NCI-H2171 treated with DMSO at 0.1 percent for 48 hours (cell line): ENCODE data around the gene PLOD3.
"Not testable (repeated sequence)": the region's sequence is repeated elsewhere in the genome, so short reads cannot be mapped to it uniquely, and the experiment has no call there.

ENCODE experiments used
- DNase-seq: peaks from one replicate; lab custom pipeline; 2025; lab: John Stamatoyannopoulos, UW

Gene PLOD3

DNA sequence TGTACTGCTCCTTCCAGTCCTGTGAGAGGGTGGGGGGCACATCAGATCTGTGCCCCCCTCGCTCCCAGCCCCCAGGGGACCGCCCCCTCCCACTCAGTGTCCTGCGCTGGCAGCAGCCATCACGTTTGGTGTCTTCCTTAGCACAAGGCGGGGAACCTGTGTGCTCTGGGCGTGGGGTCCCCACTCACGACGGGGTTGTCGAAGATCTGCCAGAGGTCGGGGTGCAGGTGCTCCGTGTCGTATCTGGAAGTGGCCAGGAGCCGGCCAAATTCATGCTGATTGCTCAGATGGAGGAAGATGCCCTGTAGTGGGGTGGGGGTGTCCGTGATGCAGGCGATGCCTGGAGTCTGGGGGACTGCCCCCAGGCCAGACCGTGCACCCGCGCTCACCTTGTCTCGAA, 7.2 kb downstream of the PLOD3 start:
- DNase-seq = no peak

DNA sequence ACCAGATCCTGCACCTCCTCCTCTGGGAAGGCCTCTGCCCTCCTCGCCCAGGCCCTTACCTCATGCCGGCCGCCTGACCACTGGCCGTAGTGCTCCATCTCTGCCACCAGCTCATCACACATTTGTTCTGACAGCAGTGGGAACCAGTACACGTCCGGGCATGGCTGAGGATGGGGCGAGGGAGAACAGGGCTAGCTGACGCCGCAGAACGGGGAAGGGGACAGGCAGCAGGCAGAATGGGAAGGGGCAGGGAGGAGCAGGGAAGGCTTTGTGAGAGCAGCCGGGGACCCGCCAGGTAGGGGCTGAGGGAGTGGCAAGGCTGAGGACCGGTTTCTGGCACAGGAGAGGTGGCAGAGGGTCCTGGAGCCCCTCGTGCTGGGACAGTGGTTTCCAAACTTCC, 8.6 kb downstream of the PLOD3 start:
- no peak for DNase-seq

DNA sequence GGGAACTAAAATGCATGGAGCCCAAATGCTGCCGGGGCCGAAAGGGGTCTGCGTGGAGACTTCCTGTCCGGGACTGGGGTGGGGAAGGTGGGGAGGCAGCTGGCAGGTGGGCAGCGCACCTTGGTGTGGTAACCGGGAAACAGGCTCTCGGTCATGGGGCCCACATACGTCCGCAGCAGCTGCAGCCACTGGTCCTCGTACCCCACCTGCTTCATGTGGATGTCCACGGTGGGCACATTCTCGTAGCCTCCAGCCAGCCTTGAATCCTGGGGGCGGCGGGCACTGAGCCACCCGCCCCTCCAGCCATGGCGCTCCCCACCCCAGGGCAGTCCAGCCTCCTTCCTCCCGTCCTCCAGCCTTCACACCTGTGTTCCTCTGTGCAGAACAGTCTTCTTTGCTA, 9.9 kb downstream of the PLOD3 start:
- DNase-seq = no peak

DNA sequence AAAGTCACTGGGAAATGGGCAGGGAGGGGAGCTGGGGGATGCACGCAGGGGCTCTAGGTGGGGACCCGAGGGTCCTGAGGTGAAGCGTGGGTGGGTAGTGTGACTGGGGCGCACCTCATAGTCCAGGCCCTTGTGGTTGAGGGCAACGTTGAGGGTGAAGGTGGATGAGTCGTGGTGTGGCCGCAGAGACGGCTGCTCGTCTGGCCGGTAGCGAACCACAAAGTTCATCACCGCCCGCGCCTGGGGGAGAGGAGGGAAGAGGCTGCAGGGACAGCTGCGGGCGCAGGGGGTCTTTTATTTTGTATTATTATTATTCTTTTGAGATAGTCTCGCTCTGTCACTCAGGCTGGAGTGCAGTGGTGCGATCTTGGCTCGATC, 10.7 kb downstream of the PLOD3 start:
- no peak for DNase-seq

DNA sequence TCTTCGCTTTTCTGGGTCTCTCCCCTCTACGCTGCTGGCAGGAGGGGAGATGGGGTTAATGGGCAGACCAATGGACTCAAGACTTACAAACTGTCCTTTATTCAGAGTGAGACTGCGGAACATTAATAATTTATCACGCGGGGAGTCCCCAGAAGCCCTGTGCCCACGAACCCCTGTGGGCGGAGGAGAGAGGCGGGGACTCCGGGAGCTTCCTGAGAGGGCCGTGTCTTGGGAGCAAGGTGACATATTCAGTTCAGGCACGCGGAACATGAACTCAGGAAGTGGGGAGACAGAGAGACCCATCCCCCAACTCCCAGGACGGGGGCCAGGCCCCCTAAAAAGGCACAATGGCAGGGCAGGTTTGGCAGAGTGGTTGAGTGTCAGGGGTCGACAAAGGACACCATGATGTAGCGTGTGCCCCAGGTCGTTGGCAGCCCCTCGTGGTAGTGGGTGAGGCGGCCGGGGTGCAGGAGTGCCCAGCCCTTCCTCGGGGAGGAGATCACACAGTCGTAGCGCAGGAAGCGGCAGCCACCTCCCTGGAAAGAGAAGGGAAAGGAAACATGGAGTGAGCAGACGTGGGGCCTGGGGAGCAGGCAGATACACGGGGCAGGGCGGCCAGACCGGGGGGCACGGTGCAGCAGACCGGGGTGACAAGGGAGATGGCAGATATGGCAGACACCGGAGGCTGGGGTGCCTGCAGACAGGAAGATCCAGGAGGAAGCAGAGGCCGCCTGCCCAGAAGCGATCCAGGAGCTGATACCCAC, 11.3 kb downstream of the PLOD3 start:
- DNase-seq = no peak

DNA sequence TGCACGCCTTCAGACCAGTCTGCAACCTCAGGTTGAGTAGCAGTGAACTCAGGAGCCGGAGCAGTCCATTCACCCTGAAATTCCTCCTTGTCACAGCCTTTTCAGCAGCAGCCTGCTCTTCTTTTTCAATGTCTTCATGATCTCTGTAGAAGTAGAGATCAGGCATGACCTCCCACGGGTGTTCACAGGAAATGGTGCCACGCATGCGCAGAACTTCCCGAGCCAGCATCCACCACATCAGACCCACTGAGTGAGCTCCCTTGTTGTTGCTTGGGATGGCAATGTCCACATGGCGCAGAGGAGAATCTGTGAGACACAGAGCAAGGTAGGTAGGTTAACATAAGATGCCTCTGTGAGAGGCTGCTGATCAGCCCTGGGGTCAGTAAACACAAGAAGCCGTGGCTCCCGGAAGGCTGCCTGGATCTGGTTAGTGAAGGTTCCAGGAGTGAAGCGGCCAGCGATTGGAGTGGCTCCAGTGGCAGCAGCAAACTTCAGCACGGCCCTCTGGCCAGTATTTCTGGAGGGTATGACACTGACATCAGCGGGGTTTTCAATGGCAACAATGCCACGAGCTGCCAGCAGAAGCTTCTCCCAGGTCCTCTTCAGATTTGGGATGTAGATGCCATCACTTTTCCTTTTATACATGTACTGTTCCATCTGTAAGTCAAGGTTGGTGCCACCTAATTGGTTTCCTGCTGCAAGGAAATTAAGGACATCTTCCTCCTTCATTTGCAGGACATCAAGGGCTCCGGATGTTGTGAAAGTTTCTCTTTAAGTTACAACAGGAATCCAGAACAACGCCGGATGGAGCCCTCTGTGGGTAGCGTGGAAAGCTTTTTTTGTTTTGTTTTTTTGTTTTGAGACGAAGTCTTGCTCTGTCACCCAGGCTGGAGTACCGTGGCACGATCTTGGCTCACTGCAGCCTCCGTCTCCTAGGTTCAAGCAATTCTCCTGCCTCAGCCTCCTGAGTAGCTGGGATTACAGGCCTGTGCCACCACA, 13.3 kb downstream of the PLOD3 start:
- DNase-seq = not testable (repeated sequence)

DNA sequence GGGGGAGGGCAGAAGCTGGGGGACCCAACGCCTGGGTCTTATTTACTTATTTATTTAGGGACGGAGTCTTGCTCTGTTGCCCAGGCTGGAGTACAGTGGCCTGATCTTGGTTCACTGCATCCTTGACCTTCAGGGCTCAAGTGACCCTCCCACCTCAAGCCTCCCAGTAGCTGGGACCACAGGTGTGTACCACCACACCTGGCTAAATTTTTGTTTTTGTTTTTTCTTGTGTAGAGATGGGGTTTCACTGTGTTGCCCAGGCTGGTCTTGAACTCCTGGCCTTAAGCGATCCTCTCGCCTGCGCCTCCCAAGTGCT, 14.8 kb downstream of the PLOD3 start:
- no peak for DNase-seq

DNA sequence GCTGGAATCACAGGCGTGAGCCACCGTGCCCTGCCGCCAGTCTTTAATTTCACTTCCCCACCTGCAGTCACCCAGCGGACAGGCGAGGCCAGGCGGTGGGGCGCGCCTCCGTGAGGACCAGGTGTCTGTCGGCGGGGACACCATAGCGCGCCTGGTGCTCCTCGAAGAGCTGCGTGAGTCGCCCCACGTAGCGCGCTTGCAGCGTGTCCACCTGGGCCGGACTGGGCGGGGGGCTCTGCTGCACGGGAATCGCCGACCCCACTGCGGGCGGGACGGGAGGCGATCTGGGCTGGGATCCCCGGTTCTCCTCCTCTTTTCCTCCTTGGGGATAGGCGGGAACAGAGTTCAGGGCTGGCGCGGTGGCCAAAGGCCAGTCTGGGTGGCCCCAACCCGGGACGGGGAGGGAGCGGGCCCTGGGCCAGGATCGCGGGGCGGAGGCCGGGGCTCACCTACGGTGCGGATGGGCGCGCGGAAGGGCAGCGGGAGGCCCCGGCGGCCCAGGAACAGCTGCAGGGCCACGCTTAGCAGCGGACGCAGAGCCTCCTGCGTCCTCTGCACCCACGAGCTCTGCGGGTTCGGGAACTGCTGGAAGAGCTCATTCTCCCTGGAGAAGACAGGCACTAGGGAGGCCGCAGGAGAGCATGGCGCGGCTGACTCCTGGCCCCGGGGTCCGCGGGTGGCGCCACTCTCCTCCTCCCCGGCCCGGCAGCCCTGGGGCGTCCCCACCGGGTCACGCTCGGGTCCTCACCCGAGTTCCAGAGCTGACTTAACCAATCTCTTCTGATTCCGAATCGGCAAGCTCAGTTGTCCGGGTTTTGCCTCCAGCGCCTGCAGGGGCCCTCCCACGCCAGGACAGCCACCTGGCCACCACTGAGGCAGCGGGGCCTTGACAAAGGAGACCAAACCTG, 15.4 kb downstream of the PLOD3 start:
- no peak for DNase-seq

DNA sequence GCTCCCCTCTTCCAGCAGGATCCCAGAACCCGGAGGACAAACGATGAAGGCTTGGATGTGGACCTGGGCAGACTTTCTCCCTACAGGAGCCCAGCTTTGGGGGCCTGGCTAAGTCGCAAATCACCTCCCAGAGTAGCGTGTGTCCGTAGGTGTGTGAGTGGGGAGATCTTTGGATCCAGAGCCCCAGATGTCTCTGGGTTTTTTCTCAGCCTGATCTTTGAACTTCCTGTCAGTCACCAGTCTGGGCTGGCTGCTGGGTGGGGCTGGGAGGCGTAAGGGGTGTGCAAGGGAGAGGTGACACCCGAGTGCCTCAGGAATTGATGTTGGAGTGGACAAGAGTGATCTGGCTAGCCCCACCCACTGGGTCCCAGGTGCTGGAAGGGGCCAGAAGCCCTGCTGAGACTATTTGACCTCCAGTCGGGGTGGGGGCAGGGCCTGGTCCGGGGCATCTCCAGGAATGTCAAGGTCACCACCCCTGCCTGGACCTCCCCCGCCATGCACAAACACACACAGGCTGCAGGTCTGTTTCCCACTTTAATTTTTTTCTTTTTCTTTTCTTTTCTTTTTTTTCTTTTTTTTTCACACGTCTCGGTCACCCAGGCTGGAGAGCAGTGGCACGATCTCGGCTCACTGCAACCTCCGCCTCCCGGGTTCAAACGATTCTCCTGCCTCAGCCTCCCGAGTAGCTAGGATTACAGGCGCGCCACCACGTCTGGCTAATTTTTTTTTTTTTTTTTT, 16.4 kb downstream of the PLOD3 start, which contains the start of gene MOGAT3:
TSS of gene MOGAT3 (minus strand) at position 175 of the 738 bp plus-strand sequence. CDS start 182 bp downstream, outside the sequence.
- DNase-seq = no peak

DNA sequence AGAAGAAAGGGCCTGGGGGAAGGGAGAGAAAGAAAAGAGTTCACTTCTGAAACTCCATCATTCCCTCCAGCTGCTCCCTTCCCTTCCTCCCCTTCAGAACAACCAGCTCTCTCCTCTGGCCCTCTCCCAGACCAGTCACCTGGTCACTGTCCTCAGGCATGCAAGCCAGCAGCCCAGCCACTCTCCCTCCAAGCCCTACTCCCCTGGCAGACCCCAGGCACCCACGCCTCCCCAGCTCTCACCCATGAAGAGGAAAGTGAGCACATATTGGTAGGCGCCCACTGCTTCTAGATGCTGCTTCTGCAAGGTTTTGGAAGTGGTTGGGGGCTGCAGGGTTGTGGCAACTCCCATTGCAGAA, 16.9 kb downstream of the PLOD3 start:
- DNase-seq = no peak

DNA sequence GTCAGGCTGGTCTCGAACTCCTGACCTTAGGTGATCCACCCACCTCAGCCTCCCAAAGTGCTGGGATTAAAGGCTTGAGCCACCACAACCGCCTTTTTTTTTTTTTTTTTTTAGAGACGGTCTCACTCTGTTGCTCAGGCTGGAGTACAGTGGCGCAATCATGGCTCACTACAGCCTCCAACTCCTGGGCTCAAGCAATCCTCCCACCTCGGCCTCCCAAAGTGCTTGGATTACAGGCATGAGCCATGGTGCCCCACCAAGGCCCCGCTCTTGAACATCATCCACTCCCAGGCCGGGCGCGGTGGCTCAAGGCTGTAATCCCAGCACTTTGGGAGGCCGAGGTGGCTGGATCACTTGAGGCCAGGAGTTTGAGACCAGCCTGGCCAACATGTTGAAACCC, 17.9 kb downstream of the PLOD3 start:
- not testable (repeated sequence) for DNase-seq

DNA sequence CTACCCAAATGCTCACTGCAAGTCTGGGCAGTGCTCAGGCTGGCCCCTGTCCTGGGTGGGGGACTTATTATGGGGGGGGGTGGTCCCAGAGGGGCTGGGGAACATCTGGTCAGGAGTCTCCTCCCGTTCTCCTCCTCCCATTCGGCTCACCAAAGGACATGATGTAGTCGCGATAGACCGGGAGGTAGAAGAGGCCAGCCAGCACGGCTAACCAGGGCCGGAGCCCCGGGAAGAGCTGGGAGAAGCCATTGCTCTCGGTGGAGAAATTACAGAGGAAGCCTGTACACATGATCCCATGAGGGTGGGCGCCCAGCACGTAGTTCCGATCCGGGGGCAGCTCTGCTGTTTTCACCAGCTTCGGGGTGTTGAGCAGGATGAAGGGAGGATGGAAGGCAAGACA, 18.9 kb downstream of the PLOD3 start:
- DNase-seq = no peak

DNA sequence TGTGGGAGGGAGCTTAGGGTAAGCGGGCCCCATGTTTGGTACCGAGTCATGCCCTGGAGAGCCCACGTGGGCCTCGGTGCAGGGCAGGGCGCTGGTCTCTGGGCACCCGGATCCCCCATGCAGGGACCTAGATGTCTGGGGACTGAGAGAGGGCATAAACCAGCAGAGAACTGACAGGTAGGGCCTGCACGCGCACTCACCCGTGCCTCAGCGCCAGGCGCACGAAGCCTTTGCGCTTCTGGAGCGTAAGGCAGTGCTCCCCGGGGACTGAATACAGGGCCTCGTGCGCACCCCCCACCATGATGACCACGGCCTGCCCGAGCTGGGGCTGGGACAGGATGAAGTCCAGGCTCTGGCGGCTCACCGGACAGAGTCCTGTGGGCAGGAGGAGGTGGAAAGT, 19.4 kb downstream of the PLOD3 start:
- no peak for DNase-seq

DNA sequence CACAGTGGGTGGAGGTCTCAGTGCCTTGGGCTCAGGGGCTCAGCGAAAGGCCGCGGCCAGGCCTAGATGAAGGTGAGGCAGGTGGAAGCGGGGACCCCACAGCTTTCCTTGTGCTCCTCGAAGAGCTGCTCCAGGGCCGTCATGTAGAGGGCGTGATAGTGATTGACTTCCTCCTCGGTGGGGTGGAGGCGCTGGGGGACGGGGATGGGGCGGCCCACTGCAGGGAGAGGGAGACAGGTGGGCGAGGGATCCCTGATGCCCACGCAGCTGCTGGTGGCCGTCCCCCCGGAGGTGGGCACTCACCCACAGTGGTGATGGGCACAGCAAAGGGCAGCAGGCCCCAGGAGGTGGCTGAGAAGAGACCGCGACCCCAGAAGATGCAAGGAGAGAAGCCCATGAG, 21.5 kb downstream of the PLOD3 start:
- DNase-seq = no peak

DNA sequence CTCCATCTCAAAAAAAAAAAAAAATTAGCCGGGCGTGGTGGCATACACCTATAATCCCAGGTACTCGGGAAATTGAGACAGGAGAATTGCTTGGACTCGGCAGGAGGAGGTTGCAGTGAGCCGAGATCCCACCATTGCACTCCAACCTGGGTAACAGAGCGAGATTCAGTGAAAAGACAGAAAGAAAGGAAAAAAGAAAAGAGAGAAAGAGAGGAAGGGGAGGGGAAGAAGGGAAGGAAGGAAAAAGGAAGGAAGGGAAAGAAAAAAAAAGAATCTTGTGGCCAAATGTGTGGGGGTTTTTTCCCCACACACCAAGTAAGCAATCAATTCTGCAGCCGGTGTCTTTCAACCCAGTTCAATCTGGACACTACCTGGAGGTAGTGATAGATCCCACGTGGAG, 28.3 kb downstream of the PLOD3 start:
- DNase-seq = no peak

DNA sequence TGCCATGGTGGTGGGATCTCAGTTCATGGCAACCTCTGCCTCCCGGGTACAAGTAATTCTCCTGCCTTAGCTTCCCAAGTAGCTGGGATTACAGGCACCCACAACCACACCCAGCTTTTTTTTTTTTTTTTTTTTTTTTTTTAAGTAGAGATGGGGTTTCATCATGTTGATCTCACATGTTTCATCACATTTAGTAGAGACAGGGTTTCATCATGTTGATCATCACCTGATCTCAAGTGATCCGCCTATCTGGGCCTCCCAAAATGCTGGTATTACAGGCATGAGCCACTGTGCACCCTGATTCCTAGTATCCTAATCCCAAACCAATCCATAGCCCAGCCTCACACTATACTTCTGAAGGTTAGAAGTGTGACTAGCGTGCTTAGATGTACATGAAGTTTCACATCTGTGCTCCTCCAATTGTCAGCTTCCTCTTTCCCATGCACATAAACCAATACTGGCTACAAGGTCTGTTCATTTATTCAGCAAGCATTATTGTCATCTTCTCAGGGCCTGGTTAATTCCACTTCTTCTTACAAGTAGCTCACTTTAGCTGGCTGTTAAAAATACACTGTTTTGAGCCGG, 30.4 kb downstream of the PLOD3 start:
- no peak for DNase-seq

DNA sequence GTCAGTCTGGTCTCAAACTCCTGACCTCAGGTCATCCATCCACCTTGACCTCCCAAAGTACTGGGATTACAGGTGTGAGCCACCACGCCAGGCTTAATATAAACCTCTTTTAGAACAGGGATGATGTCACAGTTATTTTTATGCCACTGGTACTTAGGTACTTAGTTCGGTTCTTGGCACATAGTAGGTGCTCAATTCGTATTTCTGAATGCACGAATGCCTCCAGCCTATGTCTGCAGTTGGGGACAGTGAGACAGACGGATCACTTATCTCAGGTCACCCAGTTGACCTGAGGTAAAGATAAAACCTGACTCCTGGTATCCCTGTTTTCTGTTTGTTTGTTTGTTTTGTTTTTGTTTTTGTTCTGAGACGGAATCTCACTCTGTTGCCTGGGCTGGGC, 31.2 kb downstream of the PLOD3 start:
- DNase-seq = no peak

DNA sequence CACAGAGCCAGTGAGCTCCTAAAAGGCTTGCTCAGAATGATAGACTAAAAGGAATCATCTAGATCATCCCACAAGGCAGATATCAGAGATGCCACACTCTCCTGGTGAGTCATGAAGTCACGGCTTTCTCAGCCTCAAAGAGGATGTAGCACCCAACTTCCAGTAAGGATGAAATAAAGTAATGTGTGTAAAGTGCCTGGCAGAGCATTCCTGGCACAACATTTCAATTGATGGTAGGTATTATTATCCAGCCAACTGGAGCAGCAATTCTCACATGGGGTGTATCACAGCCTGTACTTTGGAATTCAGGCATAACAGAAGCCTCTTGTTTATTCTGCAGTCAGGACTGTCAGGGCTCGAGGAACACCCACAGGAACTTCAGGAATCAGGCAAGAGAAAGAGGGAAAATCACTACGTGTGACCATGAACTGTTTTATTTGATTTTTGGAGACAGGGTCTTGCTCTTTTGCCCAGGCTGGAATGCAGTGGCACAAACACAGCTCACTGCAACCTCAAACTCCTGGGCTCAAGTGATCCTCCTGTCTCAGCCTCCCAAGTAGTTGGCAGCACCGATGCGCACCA, 32.0 kb downstream of the PLOD3 start:
- DNase-seq = no peak

DNA sequence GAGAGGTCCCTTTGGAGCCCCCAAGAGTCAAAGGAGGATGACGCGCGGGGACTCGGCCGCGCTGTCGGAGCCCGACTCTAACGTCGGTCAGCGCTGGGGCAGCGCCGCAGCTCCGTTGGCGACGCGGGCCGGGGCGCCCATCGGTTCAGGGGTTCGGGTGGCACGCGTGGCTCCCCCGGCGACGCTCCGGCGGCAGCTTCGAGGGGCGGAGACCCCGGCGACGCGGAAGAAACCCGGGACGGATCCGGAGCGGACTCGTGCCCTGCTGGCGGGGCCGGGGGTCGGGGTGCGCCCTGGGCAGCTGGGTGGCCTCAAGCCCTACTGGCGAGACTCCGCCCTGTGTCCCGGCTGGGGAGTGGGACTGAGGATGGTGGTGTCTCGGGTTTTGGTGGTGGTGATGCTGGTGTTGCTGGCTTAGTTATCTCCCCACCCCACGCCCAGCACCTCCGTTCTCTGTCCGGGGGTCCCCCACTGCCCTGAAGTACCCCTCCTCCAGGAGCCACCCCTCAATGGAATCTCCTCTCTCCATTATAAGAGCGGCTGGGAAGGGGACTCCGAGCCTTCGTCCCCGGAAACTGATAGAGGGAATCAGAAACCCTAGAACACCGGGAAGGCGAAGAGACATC, 37.1 kb downstream of the PLOD3 start, which contains the start of gene NAT16:
TSS of gene NAT16 (minus strand) at position 164 of the 626 bp plus-strand sequence. CDS start 5,486 bp downstream, outside the sequence.
- no peak for DNase-seq

DNA sequence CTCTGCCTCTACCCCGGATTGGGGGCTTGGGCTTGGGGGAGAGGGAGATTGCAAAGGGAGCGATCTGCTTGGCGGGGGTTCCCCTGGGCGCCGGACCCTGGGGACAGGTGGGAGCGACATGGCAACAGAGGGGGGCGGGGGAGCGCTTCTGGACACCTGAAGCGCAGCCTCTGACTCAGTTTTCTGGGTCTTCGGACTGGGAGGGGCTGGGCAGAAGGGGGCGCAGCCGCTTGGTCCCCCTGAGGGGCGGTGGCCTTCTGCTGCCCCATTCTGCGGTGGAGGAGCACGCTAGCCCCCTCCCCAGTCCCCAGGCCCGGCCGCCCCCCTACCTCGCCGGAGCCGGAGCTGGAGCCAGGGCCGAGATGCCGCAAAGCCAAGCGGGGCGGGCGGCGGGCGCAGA, 37.7 kb downstream of the PLOD3 start:
- no peak for DNase-seq
